ENCODE measurements around the gene BABAM2. TPM values are rescaled to one million over a fixed set of nuclear protein-coding genes. Genes with fewer than 3 reads are reported as not detected.

BABAM2 gene
- total RNA-seq, 4 donors from 2014 or later: 33.3 to 48.9 (median 37.9) TPM

DNA sequence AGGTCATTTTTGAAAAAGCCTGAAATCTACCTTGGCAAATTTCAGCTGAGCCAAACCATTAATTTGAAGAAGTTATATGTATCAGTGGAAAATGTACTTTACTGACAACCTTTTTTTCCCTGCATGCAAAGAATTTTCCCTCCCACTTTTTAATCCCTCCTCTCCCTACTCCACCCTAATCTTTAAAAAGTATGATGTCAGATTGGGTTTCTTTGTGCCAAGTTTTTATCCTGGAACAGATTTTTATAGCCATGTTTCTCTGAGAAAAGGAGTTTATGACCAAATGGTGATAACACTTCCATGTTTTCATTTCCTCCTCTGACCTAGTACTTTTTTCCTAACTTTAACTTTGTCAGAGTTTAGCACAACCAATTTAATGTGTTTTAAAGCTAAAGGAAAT lies 251.9 kb downstream of the BABAM2 start:
- H3K4me3 ChIP-seq: no peak overlapping the region
- DNase-seq: no peak
- no peaks in the 10 kb centered on the region for H3K36me3 ChIP-seq
- intact Hi-C loops (cut with DNase I; ENCODE audit: low total_unique reads) (no loop called here), in situ Hi-C loops (cut with MboI; ENCODE audit: low pct_ligation_motif_present in 1 of 4, low pct_unique_long_range_greater_than_20kb in 1 of 4, low sequenced_read_pairs in 3 of 4) (no loop called here)
- no peaks in the 10 kb centered on the region for H3K9me3 ChIP-seq
- no peaks in the 10 kb centered on the region for H3K27me3 ChIP-seq
- peak overlapping the region; percentile 25 to 55 (median 36) for H3K27ac ChIP-seq
- TF ChIP-seq EP300 (IDR thresholded peaks at IDR 0.05; ENCODE audit: low read depth): no peak
- peak in 1 of 3 donors; percentile 13 for TF ChIP-seq POLR2AphosphoS5 (IDR thresholded peaks at IDR 0.05)
- TF ChIP-seq, protein P1, sequence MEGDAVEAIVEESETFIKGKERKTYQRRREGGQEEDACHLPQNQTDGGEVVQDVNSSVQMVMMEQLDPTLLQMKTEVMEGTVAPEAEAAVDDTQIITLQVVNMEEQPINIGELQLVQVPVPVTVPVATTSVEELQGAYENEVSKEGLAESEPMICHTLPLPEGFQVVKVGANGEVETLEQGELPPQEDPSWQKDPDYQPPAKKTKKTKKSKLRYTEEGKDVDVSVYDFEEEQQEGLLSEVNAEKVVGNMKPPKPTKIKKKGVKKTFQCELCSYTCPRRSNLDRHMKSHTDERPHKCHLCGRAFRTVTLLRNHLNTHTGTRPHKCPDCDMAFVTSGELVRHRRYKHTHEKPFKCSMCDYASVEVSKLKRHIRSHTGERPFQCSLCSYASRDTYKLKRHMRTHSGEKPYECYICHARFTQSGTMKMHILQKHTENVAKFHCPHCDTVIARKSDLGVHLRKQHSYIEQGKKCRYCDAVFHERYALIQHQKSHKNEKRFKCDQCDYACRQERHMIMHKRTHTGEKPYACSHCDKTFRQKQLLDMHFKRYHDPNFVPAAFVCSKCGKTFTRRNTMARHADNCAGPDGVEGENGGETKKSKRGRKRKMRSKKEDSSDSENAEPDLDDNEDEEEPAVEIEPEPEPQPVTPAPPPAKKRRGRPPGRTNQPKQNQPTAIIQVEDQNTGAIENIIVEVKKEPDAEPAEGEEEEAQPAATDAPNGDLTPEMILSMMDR (IDR thresholded peaks at IDR 0.05): no peak
- peaks cover 0 to 42% (median 12%) of the 10 kb centered on the region in 4 donors for H3K4me1 ChIP-seq

DNA sequence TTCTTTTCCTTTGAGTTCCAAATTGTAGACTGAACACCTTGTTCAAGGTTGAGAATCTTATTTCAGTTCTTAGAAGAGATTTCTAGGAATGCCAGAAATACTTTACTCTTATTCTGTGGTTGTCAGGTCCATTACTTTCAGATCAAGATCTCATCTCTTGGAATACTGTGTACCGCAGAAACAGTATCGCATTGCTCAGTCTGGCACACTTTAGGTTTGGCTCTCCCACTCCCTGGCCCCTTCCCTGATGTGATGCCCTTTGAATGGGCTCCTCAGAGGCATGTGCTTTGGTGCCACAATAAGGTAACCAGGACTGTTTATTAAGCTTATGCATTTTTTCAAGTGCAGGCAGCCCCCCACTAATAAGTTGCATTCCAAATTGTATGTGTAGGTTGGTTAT lies 257.5 kb downstream of the BABAM2 start:
- in situ Hi-C loops (cut with MboI; ENCODE audit: low pct_ligation_motif_present in 1 of 4, low pct_unique_long_range_greater_than_20kb in 1 of 4, low sequenced_read_pairs in 3 of 4): no loop called here

DNA sequence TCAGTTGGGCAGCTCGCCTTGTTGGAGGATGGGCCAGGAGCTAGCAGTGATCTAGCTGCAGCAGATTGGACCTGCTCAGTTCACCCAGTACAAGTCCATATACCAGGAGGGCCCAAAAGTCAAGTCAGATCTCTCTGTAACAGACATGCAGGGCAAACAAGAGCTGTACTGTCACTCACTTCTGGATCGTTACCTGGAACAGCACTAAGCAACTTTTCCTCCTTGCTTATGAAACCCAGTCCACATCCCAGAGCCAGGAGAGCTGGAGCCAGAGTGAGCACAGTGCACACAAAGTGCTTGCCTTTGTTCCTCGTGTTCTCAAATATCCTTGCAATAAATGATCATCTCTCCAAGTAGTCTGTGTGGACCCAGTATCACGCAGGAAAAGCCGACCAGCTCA lies 258.0 kb downstream of the BABAM2 start:
- Histone ChIP-seq H3K4me1 (peaks cover 0 to 21% (median 7%) of the 10 kb centered on the region in 4 donors), H3K27ac (no peak overlapping the region), H3K9me3 (no peaks in the 10 kb centered on the region), H3K36me3 (no peaks in the 10 kb centered on the region), H3K4me3 (no peak overlapping the region), H3K27me3 (no peaks in the 10 kb centered on the region)
- in situ Hi-C loops (cut with MboI; ENCODE audit: low pct_ligation_motif_present in 1 of 4, low pct_unique_long_range_greater_than_20kb in 1 of 4, low sequenced_read_pairs in 3 of 4) (no loop called here), intact Hi-C loops (cut with DNase I; ENCODE audit: low total_unique reads) (no loop called here)
- 91 to 93% methylated on average over 3 to 5 of the region's 5 CpGs for WGBS, 2 donors (ENCODE audit: low coverage in 1 of 2)
- no peak for DNase-seq
- TF ChIP-seq POLR2A (IDR thresholded peaks at IDR 0.05) (no peak), EP300 (IDR thresholded peaks at IDR 0.05; ENCODE audit: low read depth) (no peak), POLR2AphosphoS5 (IDR thresholded peaks at IDR 0.05) (no peak)
- TF ChIP-seq, protein P1 (IDR thresholded peaks at IDR 0.05): no peak

More for the DNA sequence above, 257.5 kb downstream of the BABAM2 start:
- no peak overlapping the region for H3K4me3 ChIP-seq
- H3K4me1 ChIP-seq: peaks cover 0 to 20% (median 4%) of the 10 kb centered on the region in 4 donors
- intact Hi-C loops (cut with DNase I; ENCODE audit: low total_unique reads): no loop called here
- TF ChIP-seq POLR2A (IDR thresholded peaks at IDR 0.05): no peak
- TF ChIP-seq, protein P1 (IDR thresholded peaks at IDR 0.05): no peak
- no peak for TF ChIP-seq POLR2AphosphoS5 (IDR thresholded peaks at IDR 0.05)
- no peak for TF ChIP-seq EP300 (IDR thresholded peaks at IDR 0.05; ENCODE audit: low read depth)
- H3K27ac ChIP-seq: no peak overlapping the region
- no peaks in the 10 kb centered on the region for H3K36me3 ChIP-seq
- no peaks in the 10 kb centered on the region for H3K9me3 ChIP-seq
- DNase-seq: no peak
- WGBS, 2 donors (ENCODE audit: low coverage in 1 of 2): 98 to 100% methylated on average over 1 to 2 of the region's 2 CpGs
- H3K27me3 ChIP-seq: no peaks in the 10 kb centered on the region

DNA sequence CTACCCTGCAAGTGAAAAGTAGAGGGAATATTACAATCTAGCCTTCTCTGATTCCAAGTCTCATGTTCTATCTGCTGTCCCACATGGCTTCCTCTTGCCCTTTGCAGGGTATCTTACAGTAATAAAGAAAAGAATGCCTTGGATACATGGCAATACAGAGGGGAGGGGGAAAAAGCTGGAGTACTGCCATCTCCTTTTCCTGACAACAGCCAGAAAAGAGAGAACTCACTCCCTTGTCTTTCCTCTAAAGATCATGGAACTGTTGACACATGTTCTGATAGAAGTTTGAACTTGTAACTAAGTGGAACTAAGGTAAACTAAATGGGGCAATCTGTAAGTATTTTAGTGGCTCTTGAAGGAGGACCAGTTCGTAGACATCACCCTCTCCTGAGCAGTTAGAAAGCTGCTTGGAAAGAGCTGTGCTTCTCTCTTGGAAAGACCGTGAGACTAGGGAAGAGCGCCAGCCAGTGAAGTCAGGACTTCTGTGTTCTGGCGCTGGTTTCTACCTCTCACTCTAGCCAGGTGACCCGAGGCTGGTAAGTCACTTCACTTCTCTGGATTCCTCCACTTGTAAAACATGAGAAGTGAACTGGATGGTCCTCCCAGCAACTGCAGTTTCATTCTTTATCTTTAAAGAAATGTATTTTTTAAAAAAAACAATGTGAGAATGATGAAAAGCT lies 259.8 kb downstream of the BABAM2 start:
- DNase-seq: no peak
- in situ Hi-C loops (cut with MboI; ENCODE audit: low pct_ligation_motif_present in 1 of 4, low pct_unique_long_range_greater_than_20kb in 1 of 4, low sequenced_read_pairs in 3 of 4) (no loop called here), intact Hi-C loops (cut with DNase I; ENCODE audit: low total_unique reads) (no loop called here)
- H3K36me3 ChIP-seq: no peaks in the 10 kb centered on the region
- no peaks in the 10 kb centered on the region for H3K27me3 ChIP-seq
- H3K27ac ChIP-seq: no peak overlapping the region
- 80 to 91% methylated on average over 3 to 5 of the region's 5 CpGs for WGBS, 2 donors (ENCODE audit: low coverage in 1 of 2)
- no peak overlapping the region for H3K4me3 ChIP-seq
- H3K9me3 ChIP-seq: no peaks in the 10 kb centered on the region
- peaks cover 0 to 30% (median 17%) of the 10 kb centered on the region in 4 donors for H3K4me1 ChIP-seq
- TF ChIP-seq, protein P1 (IDR thresholded peaks at IDR 0.05): no peak
- TF ChIP-seq EP300 (IDR thresholded peaks at IDR 0.05; ENCODE audit: low read depth) (no peak), POLR2A (IDR thresholded peaks at IDR 0.05) (no peak), POLR2AphosphoS5 (IDR thresholded peaks at IDR 0.05) (no peak)

Data from transverse colon (tissue), 4 donors.